GM12892 (cell line): ENCODE results near the gene COL5A1.

Source experiments
- POLR2A ChIP-seq: IDR thresholded peaks from 2 replicates; pipeline ENCODE4 v1.6.1; 2011; ENCODE audit warnings: low read depth, low read length, control low read depth
- POLR2AphosphoS5 ChIP-seq: IDR thresholded peaks from 2 replicates; pipeline ENCODE4 v1.6.1; 2011; ENCODE audit warnings: low read depth, low read length, control low read depth
- TAF1 ChIP-seq: IDR thresholded peaks from 2 replicates; pipeline ENCODE4 v1.6.1; 2011; ENCODE audit warnings: low read depth, mild to moderate bottlenecking, control low read depth, low read length, borderline replicate concordance

GRCh38 chr9:134815435-134816214, 174.0 kb downstream of the COL5A1 start:
- TF ChIP-seq POLR2AphosphoS5 (no peak), TAF1 (no peak), POLR2A (no peak)
